PC-3 (cell line): ENCODE data around the gene FIS1.

Source experiments
- EZH2phosphoT487 ChIP-seq: fragments of 300-600 bp; sonication (generic); IDR thresholded peaks from 2 replicates; pipeline ENCODE4 v1.6.1; 2018; ENCODE audit warnings: mild to moderate bottlenecking, antibody characterized with exemption, low read length, borderline replicate concordance
- TF ChIP-seq, protein P1 (sequence below): fragments of 300-600 bp; sonication (generic); conservative IDR thresholded peaks from 2 replicates; pipeline ENCODE4 v1.5.1; 2017; ENCODE audit warnings: antibody characterized with exemption, low read depth, mild to moderate bottlenecking, low read length

GRCh38 chr7:101277155-101277554, 32.3 kb upstream of the FIS1 start:
- no peak for TF ChIP-seq EZH2phosphoT487
- TF ChIP-seq, protein P1, sequence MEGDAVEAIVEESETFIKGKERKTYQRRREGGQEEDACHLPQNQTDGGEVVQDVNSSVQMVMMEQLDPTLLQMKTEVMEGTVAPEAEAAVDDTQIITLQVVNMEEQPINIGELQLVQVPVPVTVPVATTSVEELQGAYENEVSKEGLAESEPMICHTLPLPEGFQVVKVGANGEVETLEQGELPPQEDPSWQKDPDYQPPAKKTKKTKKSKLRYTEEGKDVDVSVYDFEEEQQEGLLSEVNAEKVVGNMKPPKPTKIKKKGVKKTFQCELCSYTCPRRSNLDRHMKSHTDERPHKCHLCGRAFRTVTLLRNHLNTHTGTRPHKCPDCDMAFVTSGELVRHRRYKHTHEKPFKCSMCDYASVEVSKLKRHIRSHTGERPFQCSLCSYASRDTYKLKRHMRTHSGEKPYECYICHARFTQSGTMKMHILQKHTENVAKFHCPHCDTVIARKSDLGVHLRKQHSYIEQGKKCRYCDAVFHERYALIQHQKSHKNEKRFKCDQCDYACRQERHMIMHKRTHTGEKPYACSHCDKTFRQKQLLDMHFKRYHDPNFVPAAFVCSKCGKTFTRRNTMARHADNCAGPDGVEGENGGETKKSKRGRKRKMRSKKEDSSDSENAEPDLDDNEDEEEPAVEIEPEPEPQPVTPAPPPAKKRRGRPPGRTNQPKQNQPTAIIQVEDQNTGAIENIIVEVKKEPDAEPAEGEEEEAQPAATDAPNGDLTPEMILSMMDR: no peak
